ENCODE measurements around the gene CD320. TPM values are rescaled to one million over a fixed set of nuclear protein-coding genes. Genes with fewer than 3 reads are reported as not detected.

Gene CD320
- polyA plus RNA-seq, 2 of the 4 experiments (the other 2 are of a cell fraction) = 28.8 to 54.1 TPM

GRCh38 chr19:8336660-8337059 is 28.5 kb upstream of the CD320 start:
- ChIA-PET CTCF (interaction anchor here (0.6 to 4.7 kb wide), 4 partner anchors 11 to 31 kb away, joined by 3 to 29 read pairs (median 10); no protein-coding TSS in a partner anchor), POLR2A (interaction anchor here (2.1 to 2.9 kb wide), 2 partner anchors 13 to 27 kb away, joined by 8 to 17 read pairs; partner anchors contain the start of gene ANGPTL4)
- Histone ChIP-seq H3K9me3 (no peaks in the 10 kb centered on the region), H3K4me2 (no peak overlapping the region), H3K4me3 (no peak overlapping the region), H3K27ac (no peak overlapping the region), H3K4me1 (peaks cover 10% of the 10 kb centered on the region; the same call in 2 of the 3 replicates)
- WGBS (ENCODE audit: missing lambda C conversion rate) = 75% methylated on average over 7 of the region's 8 CpGs
- no peak for TF ChIP-seq HDAC2 (IDR thresholded peaks at IDR 0.05)
- TF ChIP-seq SMC3 (IDR thresholded peaks at IDR 0.05) = no peak
- TF ChIP-seq NR3C1 (IDR thresholded peaks at IDR 0.05) = no peak
- TF ChIP-seq, protein P1, sequence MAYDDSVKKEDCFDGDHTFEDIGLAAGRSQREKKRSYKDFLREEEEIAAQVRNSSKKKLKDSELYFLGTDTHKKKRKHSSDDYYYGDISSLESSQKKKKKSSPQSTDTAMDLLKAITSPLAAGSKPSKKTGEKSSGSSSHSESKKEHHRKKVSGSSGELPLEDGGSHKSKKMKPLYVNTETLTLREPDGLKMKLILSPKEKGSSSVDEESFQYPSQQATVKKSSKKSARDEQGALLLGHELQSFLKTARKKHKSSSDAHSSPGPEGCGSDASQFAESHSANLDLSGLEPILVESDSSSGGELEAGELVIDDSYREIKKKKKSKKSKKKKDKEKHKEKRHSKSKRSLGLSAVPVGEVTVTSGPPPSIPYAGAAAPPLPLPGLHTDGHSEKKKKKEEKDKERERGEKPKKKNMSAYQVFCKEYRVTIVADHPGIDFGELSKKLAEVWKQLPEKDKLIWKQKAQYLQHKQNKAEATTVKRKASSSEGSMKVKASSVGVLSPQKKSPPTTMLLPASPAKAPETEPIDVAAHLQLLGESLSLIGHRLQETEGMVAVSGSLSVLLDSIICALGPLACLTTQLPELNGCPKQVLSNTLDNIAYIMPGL (CRISPR knock-in tag; IDR thresholded peaks at IDR 0.05; ENCODE audit: borderline replicate concordance) = no peak
- TF ChIP-seq KDM5A (IDR thresholded peaks at IDR 0.05) = no peak
- no peak for ATAC-seq
- no peak for DNase-seq (ENCODE audit: low read depth in 1 of 2, low spot score in 1 of 2)
- no peak for FAIRE-seq

- H3K9me3 ChIP-seq = no peaks in the 10 kb centered on the region
- peak overlapping the region; percentile 95 for H3K4me2 ChIP-seq
- no peak for TF ChIP-seq RAD21 (conservative IDR thresholded peaks at IDR 0.05 in 1 of 2, IDR thresholded peaks at IDR 0.05 in 1 of 2)
- TF ChIP-seq ESRRA (IDR thresholded peaks at IDR 0.05; ENCODE audit: borderline replicate concordance, low read length) = no peak
- TF ChIP-seq, protein P2, sequence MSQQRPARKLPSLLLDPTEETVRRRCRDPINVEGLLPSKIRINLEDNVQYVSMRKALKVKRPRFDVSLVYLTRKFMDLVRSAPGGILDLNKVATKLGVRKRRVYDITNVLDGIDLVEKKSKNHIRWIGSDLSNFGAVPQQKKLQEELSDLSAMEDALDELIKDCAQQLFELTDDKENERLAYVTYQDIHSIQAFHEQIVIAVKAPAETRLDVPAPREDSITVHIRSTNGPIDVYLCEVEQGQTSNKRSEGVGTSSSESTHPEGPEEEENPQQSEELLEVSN (IDR thresholded peaks at IDR 0.05; ENCODE audit: borderline replicate concordance, low read depth) = no peak
- TF ChIP-seq, protein P3, sequence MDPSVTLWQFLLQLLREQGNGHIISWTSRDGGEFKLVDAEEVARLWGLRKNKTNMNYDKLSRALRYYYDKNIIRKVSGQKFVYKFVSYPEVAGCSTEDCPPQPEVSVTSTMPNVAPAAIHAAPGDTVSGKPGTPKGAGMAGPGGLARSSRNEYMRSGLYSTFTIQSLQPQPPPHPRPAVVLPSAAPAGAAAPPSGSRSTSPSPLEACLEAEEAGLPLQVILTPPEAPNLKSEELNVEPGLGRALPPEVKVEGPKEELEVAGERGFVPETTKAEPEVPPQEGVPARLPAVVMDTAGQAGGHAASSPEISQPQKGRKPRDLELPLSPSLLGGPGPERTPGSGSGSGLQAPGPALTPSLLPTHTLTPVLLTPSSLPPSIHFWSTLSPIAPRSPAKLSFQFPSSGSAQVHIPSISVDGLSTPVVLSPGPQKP (IDR thresholded peaks at IDR 0.05; ENCODE audit: low read depth, low read length) = no peak
- no peak for TF ChIP-seq REST (IDR thresholded peaks at IDR 0.05)
- no peak for TF ChIP-seq FOSB (CRISPR knock-in tag; IDR thresholded peaks at IDR 0.05)
- TF ChIP-seq HOXB5 (CRISPR knock-in tag; IDR thresholded peaks at IDR 0.05) = no peak
- no peak for TF ChIP-seq ATOH8 (CRISPR knock-in tag; IDR thresholded peaks at IDR 0.05; ENCODE audit: low read depth)
- no peak for TF ChIP-seq CEBPB (IDR thresholded peaks at IDR 0.05)
- TF ChIP-seq, protein P1 (CRISPR knock-in tag; IDR thresholded peaks at IDR 0.05; ENCODE audit: borderline replicate concordance) = no peak
- no peak for TF ChIP-seq PHF8 (IDR thresholded peaks at IDR 0.05; ENCODE audit: borderline replicate concordance, low read depth)
- no peak for TF ChIP-seq SREBF2 (IDR thresholded peaks at IDR 0.05)
- no peak for TF ChIP-seq EP300 (IDR thresholded peaks at IDR 0.05)
- TF ChIP-seq HEYL (CRISPR knock-in tag; IDR thresholded peaks at IDR 0.05) = no peak
- no peak for TF ChIP-seq GATA3 (IDR thresholded peaks at IDR 0.05; ENCODE audit: borderline replicate concordance)
- TF ChIP-seq NR3C1 (IDR thresholded peaks at IDR 0.05) = no peak
- H3K4me1 ChIP-seq = peaks cover 10% of the 10 kb centered on the region; the same call in 2 of the 3 replicates
- POLR2A ChIA-PET = interaction anchor here (0.5 to 2.9 kb wide), 5 partner anchors 13 to 177 kb away, joined by 3 to 20 read pairs (median 8); partner anchors contain the start of genes ANGPTL4, NDUFA7, RPS28 and ZNF414
- H3K4me3 ChIP-seq = no peak overlapping the region
- CTCF ChIA-PET = interaction anchor here (0.6 to 4.7 kb wide), 8 partner anchors 10 to 171 kb away, joined by 3 to 29 read pairs (median 5); partner anchors contain the start of genes MARCHF2, NDUFA7 and RPS28
- no peak overlapping the region for H3K27ac ChIP-seq
- ATAC-seq (no peak), DNase-seq (ENCODE audit: low read depth in 1 of 2, low spot score in 1 of 2) (no peak), FAIRE-seq (no peak)
- WGBS (ENCODE audit: missing lambda C conversion rate) = 79% methylated on average over 25 of the region's 27 CpGs
Observed at GRCh38 chr19:8336072-8336569, 28.0 kb upstream of the CD320 start.

Data from A549 (cell line).